Astrocyte (in vitro differentiated cells and primary cell): ENCODE measurements around the gene PBX1. TPM values are rescaled to one million over a fixed set of nuclear protein-coding genes. Genes with fewer than 3 reads are reported as not detected.

ENCODE experiments used
- DNase-seq: peaks from one replicate; pipeline ENCODE4 v3.0.0-alpha.2; 2010; ENCODE audit warnings: low read depth
- FAIRE-seq: peaks from 2 replicates; lab custom pipeline; 2011; peaks lifted over from hg19 to GRCh38; lab: Jason Lieb, UNC
- H2AFZ ChIP-seq: 2 replicates; pipeline ENCODE4 v1.6.0; 2012; ENCODE audit warnings: low read depth, low read length, inconsistent platforms
- H3K27ac ChIP-seq: 2 replicates; pipeline ENCODE4 v1.5.1; 2011; ENCODE audit warnings: low read depth, low read length, inconsistent platforms
- H3K27me3 ChIP-seq: 2 replicates; pipeline ENCODE4 v1.6.0; 2011; ENCODE audit warnings: low read length, inconsistent platforms; ENCODE audit not compliant: insufficient read depth
- H3K36me3 ChIP-seq: 2 replicates; pipeline ENCODE4 v1.5.1; 2011; ENCODE audit warnings: low read length, inconsistent platforms; ENCODE audit not compliant: insufficient read depth
- H3K4me1 ChIP-seq: 2 replicates; pipeline ENCODE4 v1.5.1; 2011; ENCODE audit warnings: low read length, inconsistent platforms; ENCODE audit not compliant: insufficient read depth
- H3K4me2 ChIP-seq: 2 replicates; pipeline ENCODE4 v1.6.0; 2012; ENCODE audit warnings: low read length, inconsistent platforms
- H3K4me3 ChIP-seq: 2 replicates; pipeline ENCODE4 v1.5.1; 2011; ENCODE audit warnings: low read depth, mild to moderate bottlenecking, low read length, inconsistent platforms; ENCODE audit not compliant: insufficient read depth
- H3K79me2 ChIP-seq: 2 replicates; pipeline ENCODE4 v1.6.0; 2012; ENCODE audit warnings: mild to moderate bottlenecking, low read length, inconsistent platforms; ENCODE audit not compliant: insufficient read depth
- H3K9ac ChIP-seq: 2 replicates; pipeline ENCODE4 v1.6.0; 2012; ENCODE audit warnings: mild to moderate bottlenecking, low read length, inconsistent platforms
- H3K9me3 ChIP-seq: 2 replicates; pipeline ENCODE4 v1.5.1; 2012; ENCODE audit warnings: low read depth, mild to moderate bottlenecking, low read length, inconsistent platforms; ENCODE audit not compliant: insufficient read depth
- H4K20me1 ChIP-seq: 2 replicates; pipeline ENCODE4 v1.6.0; 2012; ENCODE audit warnings: low read length, inconsistent platforms; ENCODE audit not compliant: insufficient read depth
- H3K27ac Mint-ChIP-seq: one replicate; pipeline ENCODE4 v1.8.0; 2021; ENCODE audit warnings: mild to moderate bottlenecking, mixed read lengths; ENCODE audit not compliant: unreplicated experiment
- H3K27me3 Mint-ChIP-seq: one replicate; pipeline ENCODE4 v1.8.0; 2021; ENCODE audit warnings: low read depth, mixed read lengths; ENCODE audit not compliant: unreplicated experiment
- H3K36me3 Mint-ChIP-seq: one replicate; pipeline ENCODE4 v1.8.0; 2021; ENCODE audit warnings: low read depth, mixed read lengths; ENCODE audit not compliant: unreplicated experiment
- H3K4me1 Mint-ChIP-seq: one replicate; pipeline ENCODE4 v1.8.0; 2021; ENCODE audit warnings: low read depth, mixed read lengths; ENCODE audit not compliant: unreplicated experiment
- H3K4me3 Mint-ChIP-seq: one replicate; pipeline ENCODE4 v1.8.0; 2021; ENCODE audit warnings: mild to moderate bottlenecking, moderate library complexity, mixed read lengths; ENCODE audit not compliant: unreplicated experiment
- H3K9me3 Mint-ChIP-seq: one replicate; pipeline ENCODE4 v1.8.0; 2021; ENCODE audit warnings: mild to moderate bottlenecking, mixed read lengths; ENCODE audit not compliant: unreplicated experiment
- EZH2 ChIP-seq: IDR thresholded peaks from 2 replicates; pipeline ENCODE4 v1.6.1; 2012; ENCODE audit warnings: mild to moderate bottlenecking, low read length, inconsistent platforms; ENCODE audit not compliant: insufficient read depth
- total RNA-seq: library from RNA; stranded (reverse); gene quantifications from 2 replicates; pipeline ENCODE4 v1.2.1, GENCODE V29; 2021
- TF ChIP-seq, protein P1 (sequence below): IDR thresholded peaks from 2 replicates; pipeline ENCODE4 v1.5.1; 2011; ENCODE audit warnings: low read depth, mild to moderate bottlenecking, inconsistent platforms, low read length, moderate library complexity; ENCODE audit not compliant: insufficient read depth

Gene PBX1
- total RNA-seq, 1 donor from 2014 or later = 37.2 TPM

DNA sequence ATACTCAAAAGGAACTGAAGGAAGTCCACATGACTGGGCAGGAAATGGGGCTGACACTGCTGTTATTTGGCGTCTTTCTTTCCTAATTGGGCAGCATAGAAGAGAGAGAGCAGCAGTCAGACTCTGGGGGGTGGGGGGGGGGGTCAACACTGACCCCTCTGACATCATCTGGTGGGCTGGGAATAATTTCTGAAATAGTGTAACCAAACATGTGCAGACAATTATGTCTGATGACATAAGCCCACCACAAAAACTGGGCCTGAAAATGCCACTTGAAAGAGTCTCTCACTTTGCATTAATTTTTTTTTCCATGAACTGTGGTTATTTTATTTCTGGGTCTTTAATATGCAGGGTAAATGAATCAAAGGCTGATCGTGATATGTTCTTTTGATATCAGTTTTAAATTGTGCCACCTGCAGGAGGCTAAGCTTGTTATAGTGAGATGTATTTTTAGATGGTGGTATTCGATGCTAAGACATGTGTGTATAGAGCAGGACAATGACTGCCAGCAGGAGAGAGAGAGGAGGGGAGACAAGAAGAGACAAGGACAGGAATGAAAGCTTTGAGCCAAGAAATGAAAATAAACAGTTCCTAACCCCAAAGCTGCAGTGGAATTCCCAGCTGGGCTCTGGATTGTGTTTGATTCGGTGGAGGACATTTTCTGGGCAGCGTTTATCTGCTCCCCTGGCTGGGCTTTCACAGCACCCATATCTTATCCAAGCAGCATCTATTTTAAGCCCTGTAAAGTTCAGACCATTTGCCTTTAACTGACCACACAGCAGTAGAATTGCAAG is 264.7 kb downstream of the PBX1 start:
- peaks cover 18% of the 10 kb centered on the region for H3K36me3 Mint-ChIP-seq
- H3K27ac Mint-ChIP-seq = no peak overlapping the region
- Histone ChIP-seq H3K4me1 (peaks cover 6% of the 10 kb centered on the region), H3K4me3 (no peak overlapping the region), H3K27ac (no peak overlapping the region), H4K20me1 (no peaks in the 10 kb centered on the region), H3K9me3 (no peaks in the 10 kb centered on the region), H3K4me2 (peak overlapping the region; percentile 16), H3K27me3 (no peaks in the 10 kb centered on the region), H2AFZ (no peak overlapping the region), H3K9ac (no peak overlapping the region), H3K36me3 (no peaks in the 10 kb centered on the region), H3K79me2 (no peaks in the 10 kb centered on the region)
- no peak for FAIRE-seq
- peaks cover 4% of the 10 kb centered on the region for H3K4me1 Mint-ChIP-seq
- TF ChIP-seq EZH2 = no peak
- TF ChIP-seq, protein P1, sequence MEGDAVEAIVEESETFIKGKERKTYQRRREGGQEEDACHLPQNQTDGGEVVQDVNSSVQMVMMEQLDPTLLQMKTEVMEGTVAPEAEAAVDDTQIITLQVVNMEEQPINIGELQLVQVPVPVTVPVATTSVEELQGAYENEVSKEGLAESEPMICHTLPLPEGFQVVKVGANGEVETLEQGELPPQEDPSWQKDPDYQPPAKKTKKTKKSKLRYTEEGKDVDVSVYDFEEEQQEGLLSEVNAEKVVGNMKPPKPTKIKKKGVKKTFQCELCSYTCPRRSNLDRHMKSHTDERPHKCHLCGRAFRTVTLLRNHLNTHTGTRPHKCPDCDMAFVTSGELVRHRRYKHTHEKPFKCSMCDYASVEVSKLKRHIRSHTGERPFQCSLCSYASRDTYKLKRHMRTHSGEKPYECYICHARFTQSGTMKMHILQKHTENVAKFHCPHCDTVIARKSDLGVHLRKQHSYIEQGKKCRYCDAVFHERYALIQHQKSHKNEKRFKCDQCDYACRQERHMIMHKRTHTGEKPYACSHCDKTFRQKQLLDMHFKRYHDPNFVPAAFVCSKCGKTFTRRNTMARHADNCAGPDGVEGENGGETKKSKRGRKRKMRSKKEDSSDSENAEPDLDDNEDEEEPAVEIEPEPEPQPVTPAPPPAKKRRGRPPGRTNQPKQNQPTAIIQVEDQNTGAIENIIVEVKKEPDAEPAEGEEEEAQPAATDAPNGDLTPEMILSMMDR = peak; percentile 6
- H3K9me3 Mint-ChIP-seq = no peaks in the 10 kb centered on the region
- peak; percentile 88 for DNase-seq
- H3K4me3 Mint-ChIP-seq = no peak overlapping the region
- H3K27me3 Mint-ChIP-seq = no peaks in the 10 kb centered on the region

DNA sequence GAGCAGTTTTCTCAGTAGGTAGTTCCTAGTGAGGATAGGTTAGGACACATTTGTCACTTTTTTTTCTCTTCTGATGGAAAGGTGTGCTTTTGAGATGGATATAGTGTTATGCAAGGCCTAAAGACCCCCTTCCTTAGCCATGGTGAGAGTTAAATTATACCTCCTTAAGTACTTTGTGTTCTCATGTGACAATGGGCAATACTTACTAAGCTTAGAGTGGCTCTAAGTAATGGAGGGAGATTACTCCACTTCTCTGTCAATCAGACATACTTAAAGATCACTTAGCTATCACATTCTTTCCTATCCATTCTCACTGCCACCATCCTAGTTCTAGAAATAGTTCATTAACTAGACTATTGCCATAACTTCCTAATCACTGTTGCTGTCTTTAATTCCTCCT is 265.6 kb downstream of the PBX1 start:
- DNase-seq (no peak), FAIRE-seq (peak; percentile 60)
- no peaks in the 10 kb centered on the region for H3K27me3 Mint-ChIP-seq
- peaks cover 6% of the 10 kb centered on the region for H3K4me1 ChIP-seq
- H4K20me1 ChIP-seq = no peaks in the 10 kb centered on the region
- H3K4me2 ChIP-seq = no peak overlapping the region
- peaks cover 4% of the 10 kb centered on the region for H3K4me1 Mint-ChIP-seq
- TF ChIP-seq, protein P1 = no peak
- no peak for TF ChIP-seq EZH2
- H3K36me3 Mint-ChIP-seq = peaks cover 16% of the 10 kb centered on the region
- no peaks in the 10 kb centered on the region for H3K9me3 ChIP-seq
- H2AFZ ChIP-seq = no peak overlapping the region
- H3K27ac Mint-ChIP-seq = no peak overlapping the region
- H3K27ac ChIP-seq = no peak overlapping the region
- no peak overlapping the region for H3K4me3 Mint-ChIP-seq
- H3K27me3 ChIP-seq = no peaks in the 10 kb centered on the region
- no peaks in the 10 kb centered on the region for H3K79me2 ChIP-seq
- no peaks in the 10 kb centered on the region for H3K9me3 Mint-ChIP-seq
- H3K36me3 ChIP-seq = no peaks in the 10 kb centered on the region
- H3K9ac ChIP-seq = no peak overlapping the region
- H3K4me3 ChIP-seq = no peak overlapping the region

DNA sequence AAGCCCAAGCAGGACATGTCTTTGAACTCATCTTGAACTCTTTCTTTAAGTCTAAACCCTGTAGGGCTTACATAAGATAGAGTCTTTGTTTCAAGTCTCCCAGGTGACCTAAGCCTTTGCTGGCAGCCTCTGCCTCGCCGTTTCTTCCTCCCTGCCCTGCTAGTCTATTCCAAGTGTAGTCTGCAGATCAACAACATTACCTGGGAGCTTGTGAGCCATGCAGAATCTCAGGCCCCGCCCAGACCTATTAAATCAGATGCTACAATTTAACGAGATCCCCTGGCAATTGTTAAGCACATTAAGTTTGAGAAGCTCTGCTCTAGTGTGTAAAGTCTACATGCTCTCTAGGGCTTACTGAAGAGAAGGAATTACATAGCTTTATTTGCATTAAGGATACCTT is 271.6 kb downstream of the PBX1 start:
- no peak overlapping the region for H3K9ac ChIP-seq
- H2AFZ ChIP-seq = no peak overlapping the region
- H3K27ac ChIP-seq = no peak overlapping the region
- H3K79me2 ChIP-seq = no peaks in the 10 kb centered on the region
- H3K27ac Mint-ChIP-seq = no peak overlapping the region
- no peaks in the 10 kb centered on the region for H3K27me3 ChIP-seq
- H3K4me1 Mint-ChIP-seq = no peaks in the 10 kb centered on the region
- H3K9me3 Mint-ChIP-seq = no peaks in the 10 kb centered on the region
- no peak overlapping the region for H3K4me3 Mint-ChIP-seq
- H3K36me3 Mint-ChIP-seq = no peaks in the 10 kb centered on the region
- H3K27me3 Mint-ChIP-seq = no peaks in the 10 kb centered on the region
- no peaks in the 10 kb centered on the region for H3K9me3 ChIP-seq
- DNase-seq = no peak
- TF ChIP-seq, protein P1 = no peak
- no peak for TF ChIP-seq EZH2
- H4K20me1 ChIP-seq = no peaks in the 10 kb centered on the region
- no peak overlapping the region for H3K4me2 ChIP-seq
- no peak for FAIRE-seq
- no peaks in the 10 kb centered on the region for H3K36me3 ChIP-seq
- no peak overlapping the region for H3K4me3 ChIP-seq
- no peaks in the 10 kb centered on the region for H3K4me1 ChIP-seq
